OCI-LY7 (cell line): ENCODE measurements around the gene TRABD2B. TPM values are rescaled to one million over a fixed set of nuclear protein-coding genes. Genes with fewer than 3 reads are reported as not detected.

Source experiments
- BruUV-seq: library from RNA; stranded (reverse); fragments of 400-500 nt; replicated peaks from 2 replicates; lab custom pipeline; 2021; lab: Mats Ljungman, UMichigan
- CTCF ChIA-PET: fragments of 300-600 bp; sonication (Branson Sonifier 250); formaldehyde crosslinking; loops from one replicate; lab custom pipeline; 2022; ENCODE audit warnings: antibody characterized with exemption; ENCODE audit not compliant: unreplicated experiment; lab: Charles Lee
- POLR2A ChIA-PET: fragments of 300-600 bp; sonication (Branson Sonifier 250); formaldehyde crosslinking; loops from one replicate; lab custom pipeline; 2022; ENCODE audit warnings: antibody characterized with exemption; lab: Charles Lee
- DNase-seq: peaks from one replicate; pipeline ENCODE4 v3.0.0-alpha.2; 2015; ENCODE audit warnings: low spot score
- H2AFZ ChIP-seq: fragments of 200-600 bp; sonication (generic), shearing (Covaris generic); 2 replicates; pipeline ENCODE4 v1.6.1; 2014; ENCODE audit warnings: mild to moderate bottlenecking, antibody characterized with exemption, low read length, moderate library complexity
- H3K27ac ChIP-seq: fragments of 200-600 bp; sonication (generic); 2 replicates; pipeline ENCODE4 v1.5.1; 2014; ENCODE audit warnings: mixed run types, low read depth, mild to moderate bottlenecking, moderate library complexity, low read length, inconsistent platforms; ENCODE audit not compliant: poor library complexity, severe bottlenecking
- H3K36me3 ChIP-seq: fragments of 200-600 bp; sonication (generic); 2 replicates; pipeline ENCODE4 v1.6.1; 2014; ENCODE audit warnings: mild to moderate bottlenecking, antibody characterized with exemption, low read length, moderate library complexity, mixed read lengths; ENCODE audit not compliant: insufficient read depth
- H3K4me1 ChIP-seq: fragments of 200-600 bp; sonication (generic); 2 replicates; pipeline ENCODE4 v1.5.1; 2014; ENCODE audit warnings: mild to moderate bottlenecking, low read length; ENCODE audit not compliant: insufficient read depth, poor library complexity, severe bottlenecking
- H3K4me2 ChIP-seq: fragments of 200-600 bp; sonication (generic); 2 replicates; pipeline ENCODE4 v1.6.1; 2014; ENCODE audit warnings: mild to moderate bottlenecking, low read length
- H3K4me3 ChIP-seq: fragments of 200-600 bp; sonication (generic); 2 replicates; pipeline ENCODE4 v1.5.1; 2014; ENCODE audit warnings: mild to moderate bottlenecking, low read depth, low read length; ENCODE audit not compliant: poor library complexity, severe bottlenecking
- H3K79me2 ChIP-seq: fragments of 200-600 bp; sonication (generic); 2 replicates; pipeline ENCODE4 v1.6.1; 2016; ENCODE audit warnings: low read depth, mild to moderate bottlenecking, low read length, moderate library complexity, mixed read lengths; ENCODE audit not compliant: insufficient read depth
- H3K9me2 ChIP-seq: fragments of 200-600 bp; sonication (generic); 2 replicates; pipeline ENCODE4 v1.6.1; 2016; ENCODE audit warnings: mild to moderate bottlenecking, low read length, mixed read lengths; ENCODE audit not compliant: insufficient read depth
- H3K9me3 ChIP-seq: fragments of 200-600 bp; sonication (generic); 2 replicates; pipeline ENCODE4 v1.6.1; 2014; ENCODE audit warnings: mild to moderate bottlenecking, mixed run types, low read length, mixed read lengths
- H4K20me1 ChIP-seq: fragments of 200-600 bp; sonication (generic); 2 replicates; pipeline ENCODE4 v1.6.1; 2014; ENCODE audit warnings: mild to moderate bottlenecking, antibody characterized with exemption, low read length, moderate library complexity, mixed read lengths; ENCODE audit not compliant: insufficient read depth
- CTCF ChIP-seq: fragments of 200-600 bp; sonication (generic); conservative IDR thresholded peaks from 2 replicates; pipeline ENCODE4 v1.5.1; 2014; ENCODE audit warnings: mild to moderate bottlenecking, antibody characterized with exemption, low read length, moderate library complexity, mixed read lengths
- EZH2phosphoT487 ChIP-seq: fragments of 200-600 bp; sonication (generic); IDR thresholded peaks from 2 replicates; pipeline ENCODE4 v1.6.1; 2018; ENCODE audit warnings: low read depth, borderline replicate concordance, mild to moderate bottlenecking, mixed run types, antibody characterized with exemption, low read length, moderate library complexity, mixed read lengths
- intact Hi-C: fragments of 100-400 bp; cut with micrococcal nuclease; formaldehyde crosslinking; loops from one replicate; pipeline ENCODE4 v1.10.0; 2022; ENCODE audit not compliant: unreplicated experiment
- total RNA-seq, 2 experiments: library from RNA; depleted of rRNA in 1 of 2; stranded (reverse); fragments of >200 nt in 1 of 2; shearing (Covaris generic) in 1 of 2; gene quantifications; 2 replicates each; pipeline ENCODE4 v1.2.3, GENCODE V29; 2014 to 2022

Gene TRABD2B
- total RNA-seq, 2 experiments from 2014 or later, result not detected

- Histone ChIP-seq H4K20me1 (no peaks in the 10 kb centered on the region), H3K4me1 (no peaks in the 10 kb centered on the region), H2AFZ (no peak overlapping the region), H3K9me2 (no peaks in the 10 kb centered on the region), H3K79me2 (no peaks in the 10 kb centered on the region), H3K36me3 (no peaks in the 10 kb centered on the region), H3K4me2 (no peak overlapping the region), H3K4me3 (no peak overlapping the region), H3K9me3 (no peaks in the 10 kb centered on the region), H3K27ac (no peak overlapping the region)
- DNase-seq, result no peak
- intact Hi-C loops, result no loop called here
- ChIA-PET POLR2A (no interaction called here), CTCF (no interaction called here)
- TF ChIP-seq EZH2phosphoT487 (no peak), CTCF (no peak)
- no TSS peak for BruUV-seq
These were observed 22.6 kb upstream of the TRABD2B start for GRCh38 chr1:48019714-48020315.

- H3K27ac ChIP-seq, result no peak overlapping the region
These were observed 21.6 kb upstream of the TRABD2B start for GRCh38 chr1:48018799-48019198.

More at GRCh38 chr1:48018799-48019198, 21.6 kb upstream of the TRABD2B start:
- intact Hi-C loops, result no loop called here
- Histone ChIP-seq H3K4me1 (no peaks in the 10 kb centered on the region), H3K9me3 (no peaks in the 10 kb centered on the region), H2AFZ (no peak overlapping the region), H3K4me2 (no peak overlapping the region), H3K9me2 (no peaks in the 10 kb centered on the region), H4K20me1 (no peaks in the 10 kb centered on the region), H3K36me3 (no peaks in the 10 kb centered on the region), H3K4me3 (no peak overlapping the region), H3K79me2 (no peaks in the 10 kb centered on the region)
- POLR2A ChIA-PET, result no interaction called here
- CTCF ChIA-PET, result no interaction called here
- BruUV-seq, result no TSS peak
- no peak for DNase-seq
- TF ChIP-seq EZH2phosphoT487 (no peak), CTCF (no peak)
